ENCODE results near the gene NMNAT3.

DNA sequence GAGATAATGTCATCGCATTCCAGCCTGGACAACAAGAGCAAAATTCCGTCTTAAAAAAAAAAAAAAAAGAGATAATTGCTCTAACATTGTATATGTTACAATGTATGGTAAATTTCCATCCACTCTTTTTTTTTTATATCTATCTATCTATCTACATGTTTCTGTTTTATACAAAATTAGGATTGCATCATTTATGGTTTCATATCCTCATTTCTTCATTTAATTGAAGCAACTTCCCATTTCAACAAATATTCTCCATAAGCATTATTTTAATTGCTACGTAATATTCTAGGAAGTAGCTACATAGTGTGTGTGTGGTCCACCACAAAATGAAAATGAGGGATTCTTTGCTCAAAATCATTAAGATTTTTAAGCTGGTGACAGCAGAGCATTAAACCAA, 156.6 kb downstream of the NMNAT3 start:
- TF ChIP-seq, protein P1, sequence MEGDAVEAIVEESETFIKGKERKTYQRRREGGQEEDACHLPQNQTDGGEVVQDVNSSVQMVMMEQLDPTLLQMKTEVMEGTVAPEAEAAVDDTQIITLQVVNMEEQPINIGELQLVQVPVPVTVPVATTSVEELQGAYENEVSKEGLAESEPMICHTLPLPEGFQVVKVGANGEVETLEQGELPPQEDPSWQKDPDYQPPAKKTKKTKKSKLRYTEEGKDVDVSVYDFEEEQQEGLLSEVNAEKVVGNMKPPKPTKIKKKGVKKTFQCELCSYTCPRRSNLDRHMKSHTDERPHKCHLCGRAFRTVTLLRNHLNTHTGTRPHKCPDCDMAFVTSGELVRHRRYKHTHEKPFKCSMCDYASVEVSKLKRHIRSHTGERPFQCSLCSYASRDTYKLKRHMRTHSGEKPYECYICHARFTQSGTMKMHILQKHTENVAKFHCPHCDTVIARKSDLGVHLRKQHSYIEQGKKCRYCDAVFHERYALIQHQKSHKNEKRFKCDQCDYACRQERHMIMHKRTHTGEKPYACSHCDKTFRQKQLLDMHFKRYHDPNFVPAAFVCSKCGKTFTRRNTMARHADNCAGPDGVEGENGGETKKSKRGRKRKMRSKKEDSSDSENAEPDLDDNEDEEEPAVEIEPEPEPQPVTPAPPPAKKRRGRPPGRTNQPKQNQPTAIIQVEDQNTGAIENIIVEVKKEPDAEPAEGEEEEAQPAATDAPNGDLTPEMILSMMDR (IDR thresholded peaks at IDR 0.05): no peak
- no peak for TF ChIP-seq POLR2A (IDR thresholded peaks at IDR 0.05)

Data from right lobe of liver (tissue), 4 donors.